Panc1 (cell line): ENCODE data around the gene DZIP3. TPM values are rescaled to one million over a fixed set of nuclear protein-coding genes. Genes with fewer than 3 reads are reported as not detected.

Experiments used
- ATAC-seq: fragments of 200-7000 bp; cut with Tn5 transposase; 2 replicates; pipeline ENCODE4 v1.9.1; 2020; ENCODE audit warnings: mild to moderate bottlenecking, moderate library complexity
- BruUV-seq: library from RNA; stranded (reverse); fragments of 400-500 nt; replicated peaks from 2 replicates; lab custom pipeline; 2021; lab: Mats Ljungman, UMichigan
- CTCF ChIA-PET: fragments of 300-600 bp; sonication (Branson Sonifier 250); formaldehyde crosslinking; loops from one replicate; lab custom pipeline; 2022; ENCODE audit warnings: antibody characterized with exemption; lab: Charles Lee
- POLR2A ChIA-PET: fragments of 300-600 bp; sonication (Branson Sonifier 250); formaldehyde crosslinking; loops from one replicate; lab custom pipeline; 2022; ENCODE audit warnings: antibody characterized with exemption; lab: Charles Lee
- DNase-seq: peaks from one replicate; pipeline ENCODE4 v3.0.0-alpha.2; 2010; ENCODE audit warnings: low read depth, low spot score
- H3K27ac ChIP-seq: 2 replicates; pipeline ENCODE4 v1.5.1; 2011; ENCODE audit warnings: mild to moderate bottlenecking, low read length, inconsistent platforms
- H3K27me3 ChIP-seq: fragments of 200-500 bp; sonication (Bioruptor generic); 2 replicates; pipeline ENCODE4 v1.6.0; 2014; ENCODE audit warnings: low read length, inconsistent platforms; ENCODE audit not compliant: control insufficient read depth, insufficient read depth
- H3K36me3 ChIP-seq: fragments of 200-500 bp; sonication (Bioruptor generic); 2 replicates; pipeline ENCODE4 v1.5.1; 2014; ENCODE audit warnings: inconsistent platforms, mild to moderate bottlenecking, low read length, moderate library complexity; ENCODE audit not compliant: control insufficient read depth, insufficient read depth
- H3K4me1 ChIP-seq: 2 replicates; pipeline ENCODE4 v1.5.1; 2011; ENCODE audit warnings: inconsistent platforms, mild to moderate bottlenecking, low read length, moderate library complexity; ENCODE audit not compliant: control insufficient read depth, insufficient read depth
- H3K4me3 ChIP-seq, 2 experiments: 2 replicates each; pipeline ENCODE4 v1.5.1; 2011 to 2012; ENCODE audit warnings: low read depth in 2 of 2, low read length in 2 of 2, mild to moderate bottlenecking in 2 of 2, inconsistent platforms in 1 of 2, moderate library complexity in 1 of 2
- H3K9me3 ChIP-seq: fragments of 200-500 bp; sonication (Bioruptor generic); 2 replicates; pipeline ENCODE4 v1.5.1; 2014; ENCODE audit warnings: low read depth, mild to moderate bottlenecking, inconsistent platforms, low read length, moderate library complexity; ENCODE audit not compliant: control insufficient read depth, insufficient read depth
- POLR2AphosphoS5 ChIP-seq: IDR thresholded peaks from 2 replicates; pipeline ENCODE4 v1.6.1; 2012; ENCODE audit warnings: mild to moderate bottlenecking, low read depth, low read length, moderate library complexity
- SIN3A ChIP-seq: IDR thresholded peaks from 2 replicates; pipeline ENCODE4 v1.6.1; 2012; ENCODE audit warnings: low read depth, mild to moderate bottlenecking, low read length, moderate library complexity, borderline replicate concordance; ENCODE audit not compliant: insufficient read depth
- TCF7L2 ChIP-seq: IDR thresholded peaks from 2 replicates; pipeline ENCODE4 v1.6.1; 2011; ENCODE audit warnings: mild to moderate bottlenecking, low read depth, low read length, inconsistent platforms
- in situ Hi-C: cut with HindIII; loops from 2 replicates; pipeline ENCODE4 v1.10.0; 2016; ENCODE audit warnings: low sequenced_read_pairs, low pct_unique_long_range_greater_than_20kb
- intact Hi-C: fragments of 100-400 bp; cut with micrococcal nuclease; formaldehyde crosslinking; loops from one replicate; pipeline ENCODE4 v1.10.0; 2022; ENCODE audit not compliant: unreplicated experiment
- total RNA-seq: library from RNA; stranded (reverse); gene quantifications from one replicate; pipeline ENCODE4 v1.2.1, GENCODE V29; 2021; ENCODE audit not compliant: unreplicated experiment
- TF ChIP-seq, protein P1 (sequence below): fragments of 450-650 bp; IDR thresholded peaks from 2 replicates; pipeline ENCODE4 v1.5.1; 2017; ENCODE audit warnings: mild to moderate bottlenecking
- TF ChIP-seq, protein P2 (sequence below), 2 experiments: IDR thresholded peaks; 2 replicates each; pipeline ENCODE4 v1.6.1; 2011 to 2012; ENCODE audit warnings: low read depth in 2 of 2, control low read depth in 1 of 2, low read length in 1 of 2, mild to moderate bottlenecking in 1 of 2, moderate library complexity in 1 of 2; ENCODE audit not compliant: insufficient read depth in 1 of 2

The DZIP3 gene
- total RNA-seq, 1 experiment from 2014 or later, result 30.9 TPM

DNA sequence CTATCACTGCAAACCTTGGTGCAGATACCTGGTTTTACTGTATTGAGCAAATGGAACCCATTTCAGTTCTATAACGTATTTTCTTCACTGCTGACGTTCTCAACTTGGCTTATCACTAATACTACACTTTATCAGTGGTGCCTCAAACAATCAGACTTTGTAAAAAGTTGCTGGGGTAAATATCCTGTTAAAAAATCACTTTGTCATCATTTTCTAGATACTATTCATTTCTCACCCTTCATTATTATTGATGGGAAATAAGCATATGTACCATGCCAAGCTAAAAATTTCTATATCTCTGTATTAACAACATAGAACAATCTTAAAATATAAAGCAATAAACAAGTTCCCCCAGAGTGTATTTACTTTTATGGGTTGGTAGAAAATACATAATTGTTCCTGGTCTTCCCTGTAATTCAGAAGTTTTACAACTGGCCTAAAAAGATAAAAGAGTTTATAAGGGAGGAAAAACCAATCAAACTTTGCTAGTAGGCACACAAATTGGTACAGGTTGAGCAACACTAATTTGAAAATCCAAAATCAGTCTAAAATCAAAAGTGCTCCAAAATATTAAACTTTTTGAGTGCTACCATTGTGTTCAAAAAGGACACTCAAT lies 33.4 kb upstream of the DZIP3 start:
- intact Hi-C loops (no loop called here), in situ Hi-C loops (no loop called here)
- Histone ChIP-seq H3K9me3 (no peaks in the 10 kb centered on the region), H3K27ac (no peak overlapping the region), H3K4me3 (no peak overlapping the region), H3K4me1 (peaks cover 3% of the 10 kb centered on the region), H3K27me3 (no peaks in the 10 kb centered on the region), H3K36me3 (peaks cover 68% of the 10 kb centered on the region)
- DNase-seq, result no peak
- ChIA-PET POLR2A (no interaction called here), CTCF (no interaction called here)
- TF ChIP-seq, protein P1, sequence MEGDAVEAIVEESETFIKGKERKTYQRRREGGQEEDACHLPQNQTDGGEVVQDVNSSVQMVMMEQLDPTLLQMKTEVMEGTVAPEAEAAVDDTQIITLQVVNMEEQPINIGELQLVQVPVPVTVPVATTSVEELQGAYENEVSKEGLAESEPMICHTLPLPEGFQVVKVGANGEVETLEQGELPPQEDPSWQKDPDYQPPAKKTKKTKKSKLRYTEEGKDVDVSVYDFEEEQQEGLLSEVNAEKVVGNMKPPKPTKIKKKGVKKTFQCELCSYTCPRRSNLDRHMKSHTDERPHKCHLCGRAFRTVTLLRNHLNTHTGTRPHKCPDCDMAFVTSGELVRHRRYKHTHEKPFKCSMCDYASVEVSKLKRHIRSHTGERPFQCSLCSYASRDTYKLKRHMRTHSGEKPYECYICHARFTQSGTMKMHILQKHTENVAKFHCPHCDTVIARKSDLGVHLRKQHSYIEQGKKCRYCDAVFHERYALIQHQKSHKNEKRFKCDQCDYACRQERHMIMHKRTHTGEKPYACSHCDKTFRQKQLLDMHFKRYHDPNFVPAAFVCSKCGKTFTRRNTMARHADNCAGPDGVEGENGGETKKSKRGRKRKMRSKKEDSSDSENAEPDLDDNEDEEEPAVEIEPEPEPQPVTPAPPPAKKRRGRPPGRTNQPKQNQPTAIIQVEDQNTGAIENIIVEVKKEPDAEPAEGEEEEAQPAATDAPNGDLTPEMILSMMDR, result no peak
- TF ChIP-seq SIN3A (no peak), POLR2AphosphoS5 (no peak), TCF7L2 (no peak)
- TF ChIP-seq, protein P2, sequence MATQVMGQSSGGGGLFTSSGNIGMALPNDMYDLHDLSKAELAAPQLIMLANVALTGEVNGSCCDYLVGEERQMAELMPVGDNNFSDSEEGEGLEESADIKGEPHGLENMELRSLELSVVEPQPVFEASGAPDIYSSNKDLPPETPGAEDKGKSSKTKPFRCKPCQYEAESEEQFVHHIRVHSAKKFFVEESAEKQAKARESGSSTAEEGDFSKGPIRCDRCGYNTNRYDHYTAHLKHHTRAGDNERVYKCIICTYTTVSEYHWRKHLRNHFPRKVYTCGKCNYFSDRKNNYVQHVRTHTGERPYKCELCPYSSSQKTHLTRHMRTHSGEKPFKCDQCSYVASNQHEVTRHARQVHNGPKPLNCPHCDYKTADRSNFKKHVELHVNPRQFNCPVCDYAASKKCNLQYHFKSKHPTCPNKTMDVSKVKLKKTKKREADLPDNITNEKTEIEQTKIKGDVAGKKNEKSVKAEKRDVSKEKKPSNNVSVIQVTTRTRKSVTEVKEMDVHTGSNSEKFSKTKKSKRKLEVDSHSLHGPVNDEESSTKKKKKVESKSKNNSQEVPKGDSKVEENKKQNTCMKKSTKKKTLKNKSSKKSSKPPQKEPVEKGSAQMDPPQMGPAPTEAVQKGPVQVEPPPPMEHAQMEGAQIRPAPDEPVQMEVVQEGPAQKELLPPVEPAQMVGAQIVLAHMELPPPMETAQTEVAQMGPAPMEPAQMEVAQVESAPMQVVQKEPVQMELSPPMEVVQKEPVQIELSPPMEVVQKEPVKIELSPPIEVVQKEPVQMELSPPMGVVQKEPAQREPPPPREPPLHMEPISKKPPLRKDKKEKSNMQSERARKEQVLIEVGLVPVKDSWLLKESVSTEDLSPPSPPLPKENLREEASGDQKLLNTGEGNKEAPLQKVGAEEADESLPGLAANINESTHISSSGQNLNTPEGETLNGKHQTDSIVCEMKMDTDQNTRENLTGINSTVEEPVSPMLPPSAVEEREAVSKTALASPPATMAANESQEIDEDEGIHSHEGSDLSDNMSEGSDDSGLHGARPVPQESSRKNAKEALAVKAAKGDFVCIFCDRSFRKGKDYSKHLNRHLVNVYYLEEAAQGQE (IDR thresholded peaks at IDR 0.05; ENCODE audit: insufficient read depth in 1 of 2, low read depth in 2 of 2, low read length in 1 of 2), result no peak
- no peak for ATAC-seq
- no TSS peak for BruUV-seq

DNA sequence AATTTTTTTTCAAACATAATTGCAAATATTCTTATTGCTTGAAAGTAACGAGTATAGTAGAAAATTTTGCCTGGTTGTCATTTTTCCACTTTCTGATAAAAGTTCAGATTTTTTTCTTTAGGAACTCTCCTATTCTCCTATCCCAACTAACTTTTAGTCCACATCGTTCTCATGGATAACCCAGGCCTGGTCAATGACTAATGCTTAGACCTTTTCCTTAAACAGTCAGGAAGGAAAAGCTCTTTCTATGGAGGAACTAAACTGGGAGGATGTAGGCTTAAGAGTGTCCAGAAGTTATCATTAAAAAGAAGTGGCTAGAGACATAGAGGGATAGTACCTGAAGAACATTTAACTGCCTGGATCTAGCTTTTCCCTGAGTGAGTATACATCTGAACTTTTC lies 27.0 kb upstream of the DZIP3 start:
- ATAC-seq, result no peak
- no TSS peak for BruUV-seq
- H3K27ac ChIP-seq, result no peak overlapping the region
- ChIA-PET CTCF (no interaction called here), POLR2A (no interaction called here)
- peaks cover 54% of the 10 kb centered on the region for H3K36me3 ChIP-seq
- H3K9me3 ChIP-seq, result no peaks in the 10 kb centered on the region
- DNase-seq, result no peak
- H3K4me3 ChIP-seq, result no peak overlapping the region
- TF ChIP-seq POLR2AphosphoS5 (no peak), TCF7L2 (no peak), SIN3A (no peak)
- TF ChIP-seq, protein P1, result no peak
- TF ChIP-seq, protein P2 (IDR thresholded peaks at IDR 0.05; ENCODE audit: insufficient read depth in 1 of 2, low read depth in 2 of 2, low read length in 1 of 2), result no peak
- no peaks in the 10 kb centered on the region for H3K27me3 ChIP-seq
- H3K4me1 ChIP-seq, result peaks cover 5% of the 10 kb centered on the region; the same call in 1 of the 2 replicates
- intact Hi-C loops, result no loop called here
- in situ Hi-C loops, result no loop called here
